ENCODE measurements around the gene UNK. TPM values are rescaled to one million over a fixed set of nuclear protein-coding genes. Genes with fewer than 3 reads are reported as not detected.

UNK gene
- total RNA-seq, 4 donors from 2014 or later, result 30.2 to 53.4 (median 36.2) TPM

DNA sequence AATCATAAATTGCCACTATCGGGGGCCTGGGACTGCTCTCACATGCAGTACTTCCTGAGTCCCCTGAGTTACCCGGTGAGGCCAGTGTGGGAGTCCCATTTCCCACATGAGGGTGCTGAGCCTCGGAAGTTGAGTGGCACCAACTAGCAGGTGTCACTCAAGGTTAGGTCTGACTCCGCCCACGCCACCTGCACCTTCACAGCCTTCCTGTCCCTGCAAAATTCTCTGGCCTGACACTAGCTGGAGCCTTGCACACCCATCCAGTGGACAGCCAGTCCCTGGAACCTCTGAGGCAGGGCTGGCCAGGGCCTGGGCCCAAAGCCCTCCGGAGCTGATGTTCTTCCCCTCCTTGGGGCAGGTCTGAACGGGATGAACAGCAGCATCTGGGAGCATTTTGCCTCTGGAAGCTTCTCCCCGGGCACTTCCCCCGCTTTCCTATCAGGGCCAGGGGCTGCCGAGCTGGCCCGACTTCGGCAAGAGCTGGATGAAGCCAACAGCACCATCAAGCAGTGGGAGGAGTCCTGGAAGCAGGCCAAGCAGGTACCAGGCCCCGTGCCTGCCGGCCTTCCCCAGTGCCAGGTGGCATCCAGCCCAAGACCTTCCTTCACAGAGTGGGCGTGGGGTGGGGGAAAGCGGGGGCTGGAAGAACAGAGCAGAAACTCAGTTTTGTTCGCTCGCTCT, 37.7 kb downstream of the UNK start:
- Histone ChIP-seq H3K36me3 (peaks cover 0 to 92% (median 46%) of the 10 kb centered on the region in 3 donors), H3K27ac (peak overlapping the region in 3 of 4 donors; percentile 45 to 60 (median 46)), H3K27me3 (no peaks in the 10 kb centered on the region), H3K9me3 (no peaks in the 10 kb centered on the region), H3K4me1 (peaks cover 0 to 34% (median 4%) of the 10 kb centered on the region in 4 donors), H3K4me3 (no peak overlapping the region)
- no peak for DNase-seq (ENCODE audit: low spot score in 2 of 2)
- WGBS, 2 donors, result 53 to 66% methylated on average over 12 to 18 of the region's 18 CpGs
- TF ChIP-seq, protein P1, sequence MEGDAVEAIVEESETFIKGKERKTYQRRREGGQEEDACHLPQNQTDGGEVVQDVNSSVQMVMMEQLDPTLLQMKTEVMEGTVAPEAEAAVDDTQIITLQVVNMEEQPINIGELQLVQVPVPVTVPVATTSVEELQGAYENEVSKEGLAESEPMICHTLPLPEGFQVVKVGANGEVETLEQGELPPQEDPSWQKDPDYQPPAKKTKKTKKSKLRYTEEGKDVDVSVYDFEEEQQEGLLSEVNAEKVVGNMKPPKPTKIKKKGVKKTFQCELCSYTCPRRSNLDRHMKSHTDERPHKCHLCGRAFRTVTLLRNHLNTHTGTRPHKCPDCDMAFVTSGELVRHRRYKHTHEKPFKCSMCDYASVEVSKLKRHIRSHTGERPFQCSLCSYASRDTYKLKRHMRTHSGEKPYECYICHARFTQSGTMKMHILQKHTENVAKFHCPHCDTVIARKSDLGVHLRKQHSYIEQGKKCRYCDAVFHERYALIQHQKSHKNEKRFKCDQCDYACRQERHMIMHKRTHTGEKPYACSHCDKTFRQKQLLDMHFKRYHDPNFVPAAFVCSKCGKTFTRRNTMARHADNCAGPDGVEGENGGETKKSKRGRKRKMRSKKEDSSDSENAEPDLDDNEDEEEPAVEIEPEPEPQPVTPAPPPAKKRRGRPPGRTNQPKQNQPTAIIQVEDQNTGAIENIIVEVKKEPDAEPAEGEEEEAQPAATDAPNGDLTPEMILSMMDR (IDR thresholded peaks at IDR 0.05), result no peak
- TF ChIP-seq EP300 (IDR thresholded peaks at IDR 0.05) (no peak), POLR2A (IDR thresholded peaks at IDR 0.05) (no peak)

DNA sequence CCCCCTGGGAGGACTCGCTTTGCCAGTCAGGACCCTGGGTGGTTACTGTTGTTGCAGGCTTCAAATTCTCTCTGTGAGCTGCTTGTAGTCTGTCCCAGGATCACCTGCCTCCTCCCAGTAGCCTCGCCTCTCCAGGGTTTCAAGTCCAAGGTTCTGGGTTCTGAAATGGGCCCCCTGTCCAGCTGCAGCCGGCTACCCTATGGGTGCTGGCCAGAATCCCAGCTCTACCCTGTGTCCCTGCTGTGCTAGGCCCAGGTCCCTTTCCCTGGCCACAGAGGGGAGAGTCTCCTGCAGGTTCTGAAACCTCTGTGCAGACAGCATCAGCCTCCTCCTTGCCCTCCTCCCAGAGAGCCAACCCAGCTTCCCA, 38.2 kb downstream of the UNK start:
- no peaks in the 10 kb centered on the region for H3K27me3 ChIP-seq
- peaks cover 0 to 87% (median 41%) of the 10 kb centered on the region in 3 donors for H3K36me3 ChIP-seq
- no peak for DNase-seq (ENCODE audit: low spot score in 2 of 2)
- TF ChIP-seq EP300 (IDR thresholded peaks at IDR 0.05), result no peak
- no peak for TF ChIP-seq POLR2A (IDR thresholded peaks at IDR 0.05)
- TF ChIP-seq, protein P1 (IDR thresholded peaks at IDR 0.05), result no peak
- H3K4me1 ChIP-seq, result peaks cover 0 to 39% (median 9%) of the 10 kb centered on the region in 4 donors
- H3K27ac ChIP-seq, result peak overlapping the region in 2 of 4 donors; percentile 46 to 60
- H3K4me3 ChIP-seq, result no peak overlapping the region
- no peaks in the 10 kb centered on the region for H3K9me3 ChIP-seq
- WGBS, 2 donors, result 83 to 88% methylated on average over 3 of the region's 3 CpGs

DNA sequence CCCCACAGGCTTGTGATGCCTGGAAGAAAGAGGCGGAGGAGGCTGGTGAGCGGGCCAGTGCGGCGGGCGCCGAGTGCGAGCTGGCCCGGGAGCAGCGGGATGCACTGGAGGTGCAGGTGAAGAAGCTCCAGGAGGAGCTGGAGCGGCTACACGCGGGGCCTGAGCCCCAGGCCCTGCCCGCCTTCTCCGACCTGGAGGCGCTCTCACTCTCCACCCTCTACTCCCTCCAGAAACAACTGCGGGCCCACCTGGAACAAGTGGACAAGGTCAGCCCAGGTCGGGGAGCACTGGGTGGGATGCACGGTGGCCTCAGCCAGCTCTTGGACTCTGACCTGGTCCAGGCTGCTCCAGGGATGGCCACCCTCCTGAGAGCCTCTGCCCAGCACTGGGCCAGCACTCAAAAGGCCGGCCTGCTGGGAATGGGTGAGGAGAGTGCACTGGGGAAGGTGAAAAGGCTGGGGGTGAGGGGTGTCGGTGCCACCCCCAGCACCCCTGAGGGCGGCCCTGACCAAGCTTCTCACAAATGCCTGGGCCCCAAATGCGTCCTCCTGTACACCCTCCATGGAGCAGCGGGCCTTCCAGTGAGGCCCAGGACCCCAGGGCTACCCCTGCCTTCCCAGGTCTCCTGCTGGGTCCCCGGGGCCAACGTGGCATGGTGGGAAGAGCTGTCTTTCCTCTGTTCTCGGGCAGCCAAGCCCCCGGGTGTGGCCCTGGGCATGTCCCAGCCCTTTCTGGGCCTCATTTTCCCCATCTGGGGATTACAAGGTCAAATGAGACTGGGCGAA, 38.8 kb downstream of the UNK start:
- Histone ChIP-seq H3K4me1 (peaks cover 0 to 45% (median 13%) of the 10 kb centered on the region in 4 donors), H3K36me3 (peaks cover 0 to 82% (median 35%) of the 10 kb centered on the region in 3 donors), H3K27me3 (no peaks in the 10 kb centered on the region), H3K27ac (peak overlapping the region in 2 of 4 donors; percentile 46 to 60), H3K4me3 (no peak overlapping the region), H3K9me3 (no peaks in the 10 kb centered on the region)
- TF ChIP-seq EP300 (IDR thresholded peaks at IDR 0.05) (no peak), POLR2A (IDR thresholded peaks at IDR 0.05) (no peak)
- TF ChIP-seq, protein P1 (IDR thresholded peaks at IDR 0.05), result no peak
- DNase-seq (ENCODE audit: low spot score in 2 of 2), result no peak
- WGBS, 2 donors, result 87% methylated on average over 26 of the region's 28 CpGs

DNA sequence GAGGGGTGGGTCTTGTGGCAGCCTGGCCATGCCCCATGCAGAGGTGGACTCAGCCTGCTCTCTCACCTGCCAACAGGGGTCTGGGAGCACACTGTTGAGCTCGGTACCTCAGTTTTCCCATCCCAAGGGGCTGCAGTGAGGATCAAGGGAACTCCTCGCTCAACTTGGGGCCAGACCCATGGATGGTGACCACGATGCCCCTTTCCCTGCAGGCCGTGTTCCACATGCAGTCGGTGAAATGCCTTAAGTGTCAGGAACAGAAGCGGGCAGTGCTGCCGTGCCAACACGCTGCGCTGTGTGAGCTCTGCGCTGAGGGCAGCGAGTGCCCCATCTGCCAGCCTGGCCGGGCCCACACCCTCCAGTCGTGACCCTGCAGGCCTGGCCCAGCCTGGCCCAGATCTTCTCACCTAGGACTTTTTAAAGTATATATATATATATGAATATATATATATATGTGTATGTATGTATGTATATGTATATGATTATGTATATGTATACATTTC, 39.5 kb downstream of the UNK start:
- H3K36me3 ChIP-seq, result peaks cover 0 to 82% (median 31%) of the 10 kb centered on the region in 3 donors

More for the DNA sequence above, 39.5 kb downstream of the UNK start:
- H3K4me3 ChIP-seq, result no peak overlapping the region
- TF ChIP-seq EP300 (IDR thresholded peaks at IDR 0.05), result no peak
- TF ChIP-seq POLR2A (IDR thresholded peaks at IDR 0.05), result no peak
- TF ChIP-seq, protein P1 (IDR thresholded peaks at IDR 0.05), result no peak
- WGBS, 2 donors, result 81 to 88% methylated on average over 13 of the region's 13 CpGs
- DNase-seq (ENCODE audit: low spot score in 2 of 2), result no peak
- no peaks in the 10 kb centered on the region for H3K9me3 ChIP-seq
- peaks cover 0 to 45% (median 13%) of the 10 kb centered on the region in 4 donors for H3K4me1 ChIP-seq
- no peaks in the 10 kb centered on the region for H3K27me3 ChIP-seq
- peak overlapping the region in 1 of 4 donors; percentile 39 for H3K27ac ChIP-seq

All from tibial nerve (tissue), 4 donors.